Middle frontal gyrus (tissue), 1 donor: Measurements from ENCODE around the gene ANO6.
"Not testable (repeated sequence)": the region's sequence is repeated elsewhere in the genome, so short reads cannot be mapped to it uniquely, and the experiment has no call there.

Experiments used
- DNase-seq: peaks from one replicate; pipeline ENCODE4 v3.0.0-alpha.2; 2015; ENCODE audit warnings: low spot score; ENCODE audit errors: extremely low spot score

ANO6 gene

DNA sequence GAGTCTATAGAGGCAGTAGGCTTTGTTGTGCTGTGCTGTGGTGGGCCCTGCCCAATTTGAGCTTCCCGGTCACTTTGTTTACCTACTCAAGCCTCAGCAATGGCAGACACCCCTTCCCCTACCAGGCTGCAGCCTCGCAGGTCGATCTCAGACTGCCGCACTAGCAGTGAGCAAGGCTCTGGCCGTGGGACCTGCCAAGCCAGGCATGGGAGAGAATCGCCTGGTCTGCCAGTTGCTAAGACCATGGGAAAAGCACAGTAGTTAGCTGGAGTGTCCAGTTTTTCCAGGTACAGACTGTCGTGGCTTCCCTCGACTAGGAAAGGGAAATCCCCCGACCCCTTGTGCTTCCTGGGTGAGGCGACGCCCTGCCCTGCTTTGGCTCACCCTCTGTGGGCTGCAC, 26.3 kb downstream of the ANO6 start:
- DNase-seq, result no peak

- DNase-seq, result no peak
Observed at GRCh38 chr12:45243963-45244362, 28.1 kb downstream of the ANO6 start.

GRCh38 chr12:45244561-45245343, 28.9 kb downstream of the ANO6 start:
- no peak for DNase-seq

- DNase-seq, result no peak
Observed at GRCh38 chr12:45246236-45246635, 30.3 kb downstream of the ANO6 start.

DNA sequence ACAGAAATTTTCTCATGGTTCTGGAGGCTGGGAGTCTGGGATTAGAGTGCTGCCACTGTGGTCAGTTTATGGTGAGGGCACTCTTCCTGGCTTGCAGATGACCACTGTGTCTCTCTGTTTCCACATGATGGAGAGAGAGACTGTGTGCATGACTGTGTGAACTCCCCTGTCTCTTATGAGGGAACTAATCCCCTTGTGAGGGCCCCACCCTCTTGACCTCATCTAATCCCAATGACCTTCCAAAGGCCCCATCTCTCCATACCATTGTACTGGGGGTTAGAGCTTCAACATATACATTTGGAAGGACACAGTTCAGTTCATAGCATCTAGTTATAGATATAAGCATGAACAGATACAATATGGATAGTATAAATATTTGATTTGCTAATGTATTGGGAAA, 31.7 kb downstream of the ANO6 start:
- no peak for DNase-seq

DNA sequence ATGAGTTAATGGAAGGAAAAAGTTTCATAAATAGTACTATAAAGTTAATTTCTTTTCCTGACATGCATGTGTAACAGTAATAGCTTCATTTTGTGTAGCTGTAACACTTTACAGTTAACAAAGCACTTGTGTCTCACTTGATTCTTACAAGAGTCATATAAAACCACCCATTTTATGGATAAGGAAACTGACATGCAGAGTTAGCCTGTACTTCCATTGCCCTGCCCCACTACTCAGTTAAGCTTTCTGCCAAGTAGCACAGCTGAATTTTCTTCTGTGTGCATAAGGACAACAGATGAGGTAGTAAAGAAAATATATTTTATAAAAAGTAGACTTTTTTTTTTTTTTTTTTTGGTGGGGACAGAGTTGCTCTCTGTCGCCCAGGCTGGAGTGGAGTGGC, 32.2 kb downstream of the ANO6 start:
- DNase-seq, result no peak

DNA sequence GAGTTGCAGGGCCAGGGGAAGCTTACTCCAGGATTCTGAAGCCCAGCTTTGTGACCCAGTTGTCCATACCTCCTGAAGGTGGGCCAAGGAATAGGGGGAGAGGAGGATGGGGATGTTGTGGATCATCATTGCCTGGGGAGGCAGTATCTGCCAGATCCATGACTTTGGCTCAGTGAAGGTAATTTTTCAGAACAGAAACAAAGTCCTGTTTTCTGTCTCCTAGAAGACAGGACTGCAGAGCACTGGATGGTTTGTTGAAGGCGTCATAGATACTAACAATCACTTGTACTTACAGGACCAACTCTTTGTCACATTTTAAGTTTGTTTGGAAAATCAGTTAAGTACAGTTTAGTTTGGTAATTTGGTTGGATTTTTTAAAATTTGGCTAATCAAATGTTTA, 38.4 kb downstream of the ANO6 start:
- no peak for DNase-seq

DNA sequence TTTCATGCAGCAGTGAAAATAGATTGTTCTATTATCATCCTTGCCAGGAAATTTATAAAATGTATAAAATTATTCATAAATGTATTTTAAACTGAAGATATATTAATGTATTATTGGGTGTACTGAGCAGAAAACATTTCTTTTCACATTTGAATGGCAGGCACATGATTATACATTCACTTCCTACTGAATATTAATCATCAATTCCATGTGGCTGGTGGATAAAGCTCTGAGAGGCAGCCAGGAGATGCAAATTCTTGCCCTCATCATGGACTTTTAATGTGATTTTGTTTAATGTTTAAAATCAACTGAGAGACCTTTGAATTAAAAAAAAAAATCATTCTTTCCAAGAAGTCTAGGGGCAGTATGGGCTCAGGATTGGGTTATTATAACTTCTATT, 40.8 kb downstream of the ANO6 start:
- no peak for DNase-seq

DNA sequence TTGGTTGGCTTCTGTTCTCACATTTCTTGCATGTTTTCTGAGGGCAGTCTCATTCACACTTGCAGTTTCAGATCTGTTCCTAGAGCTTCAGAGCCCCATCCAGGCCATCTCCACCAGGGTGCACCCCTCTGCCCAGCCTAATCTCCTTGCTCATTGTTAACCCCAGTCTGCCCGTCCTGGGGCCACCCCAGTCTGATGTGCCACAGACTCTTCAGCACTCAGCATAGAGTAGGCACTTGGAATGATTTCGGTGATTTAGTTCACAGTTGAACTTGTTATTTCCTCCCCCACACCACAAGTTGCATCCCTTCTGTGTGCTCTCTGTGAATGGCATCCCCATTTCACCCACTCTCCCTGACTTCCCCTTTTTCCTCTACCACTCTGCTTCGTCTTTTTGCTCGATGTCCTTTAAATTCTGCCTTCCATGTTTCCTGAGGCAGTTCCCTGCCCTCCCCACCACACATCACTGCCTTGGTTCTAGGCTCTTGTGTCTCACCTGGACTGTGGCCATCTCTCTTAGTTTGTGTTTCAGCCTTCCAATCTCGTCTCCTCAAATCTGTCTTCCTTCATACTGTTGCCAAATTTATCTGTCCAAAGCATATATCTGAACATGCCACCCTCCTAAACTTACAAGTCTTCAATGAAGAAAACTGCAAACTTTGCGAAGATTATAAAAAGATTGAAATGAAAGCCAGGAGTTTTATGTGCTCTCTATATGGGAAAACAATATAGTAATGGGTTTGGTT, 41.5 kb downstream of the ANO6 start:
- DNase-seq, result no peak

- no peak for DNase-seq
Observed at GRCh38 chr12:45259675-45260074, 43.8 kb downstream of the ANO6 start.

DNA sequence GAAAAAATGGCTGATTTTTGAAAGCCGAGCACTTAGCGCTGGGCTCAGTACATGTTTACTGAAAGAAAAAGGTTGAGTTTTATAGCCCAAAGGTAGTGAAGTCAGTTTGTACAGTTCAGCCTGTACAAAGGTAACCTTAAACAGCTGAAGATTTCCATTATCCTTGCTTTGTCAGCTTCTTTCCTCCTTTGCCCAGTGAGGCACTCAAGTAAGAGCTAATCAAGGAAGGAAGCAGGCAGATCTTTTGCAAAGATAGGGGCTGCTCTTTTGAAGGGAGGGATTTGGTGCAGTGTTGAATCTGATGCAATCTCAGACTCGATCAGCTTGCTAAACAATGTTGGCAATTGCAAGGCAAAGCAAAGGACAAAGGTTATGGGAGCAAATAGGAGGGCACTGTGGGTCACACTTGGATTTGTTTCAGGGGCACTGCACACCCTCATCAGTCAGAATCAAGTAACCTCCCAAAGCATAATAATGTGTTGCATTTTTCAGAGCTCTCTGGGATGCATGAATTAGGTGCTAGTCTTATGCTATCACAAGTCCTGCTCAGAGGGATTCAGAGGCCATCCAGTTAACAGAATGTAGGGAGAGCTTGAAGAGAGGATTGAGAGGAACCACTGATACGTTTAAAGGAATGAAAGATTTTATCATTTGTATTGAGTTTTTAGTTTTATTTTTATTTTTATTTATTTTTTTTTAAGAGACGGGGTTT, 44.4 kb downstream of the ANO6 start:
- no peak for DNase-seq

- DNase-seq, result no peak
Observed at GRCh38 chr12:45260854-45261253, 45.0 kb downstream of the ANO6 start.

- DNase-seq, result not testable (repeated sequence)
Observed at GRCh38 chr12:45262185-45262584, 46.3 kb downstream of the ANO6 start.

GRCh38 chr12:45263587-45263986, 47.7 kb downstream of the ANO6 start:
- no peak for DNase-seq

DNA sequence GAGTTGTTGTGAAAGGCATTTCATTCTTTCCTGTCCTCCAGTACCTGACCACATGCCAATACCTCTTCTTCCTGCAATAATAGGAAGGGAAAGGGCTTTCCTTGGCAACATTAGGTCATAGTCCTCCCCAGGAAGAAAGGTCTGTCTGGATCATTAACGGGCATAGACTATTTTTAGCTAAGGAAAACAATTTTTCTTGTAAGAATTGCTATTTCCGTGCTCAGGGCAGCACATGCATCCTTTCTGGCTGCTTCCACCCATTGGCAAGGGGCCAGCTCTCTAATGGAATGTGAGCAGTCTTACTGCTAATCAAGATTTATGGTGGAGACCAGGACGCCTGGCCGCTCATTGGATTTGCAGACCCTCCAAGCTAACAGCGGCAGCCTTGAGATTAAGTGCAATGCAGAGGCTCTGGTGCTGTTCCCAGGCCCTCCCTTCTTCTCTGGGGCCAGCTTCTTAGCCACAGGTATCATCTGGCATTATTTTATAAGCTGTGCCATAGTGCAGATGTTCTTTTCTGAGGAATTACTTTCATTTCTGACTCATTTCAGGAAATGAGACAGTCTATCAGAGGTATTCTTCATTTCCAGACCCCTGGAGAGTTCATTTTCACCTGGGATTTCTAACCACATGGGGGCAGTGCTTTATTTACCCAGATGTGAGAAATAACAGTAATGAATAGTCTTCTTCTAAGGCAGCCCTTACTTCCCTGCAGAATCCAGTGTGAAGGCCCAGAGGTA, 52.9 kb downstream of the ANO6 start:
- DNase-seq, result no peak

GRCh38 chr12:45269412-45269751, 53.5 kb downstream of the ANO6 start:
- no peak for DNase-seq

GRCh38 chr12:45270951-45271350, 55.1 kb downstream of the ANO6 start:
- DNase-seq, result no peak

DNA sequence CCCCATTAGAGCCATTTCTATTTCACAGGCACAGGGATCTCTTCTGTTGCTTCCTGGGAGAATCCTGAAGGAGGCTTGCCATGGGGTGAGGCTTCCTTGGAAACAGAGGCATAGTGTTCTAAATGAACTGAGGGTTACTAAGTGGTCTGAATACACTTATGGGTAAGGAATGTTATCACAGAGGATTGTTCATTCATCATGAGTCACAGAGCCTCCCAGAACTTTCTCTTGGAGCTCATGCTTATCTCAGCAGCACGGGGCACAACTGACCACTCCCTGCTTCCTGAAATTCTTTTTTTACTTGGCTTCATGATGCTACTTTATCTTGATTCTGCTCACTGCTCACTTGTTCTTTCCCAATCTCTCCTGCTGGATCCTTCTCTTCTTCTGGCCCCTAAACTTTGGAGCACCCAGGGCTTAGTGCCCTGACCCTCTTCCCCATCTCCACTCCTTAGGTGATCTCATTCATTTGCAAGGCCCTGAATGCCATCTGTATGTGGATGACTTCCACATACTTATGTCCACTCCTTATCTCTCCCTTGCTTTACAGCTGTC, 57.9 kb downstream of the ANO6 start:
- no peak for DNase-seq

GRCh38 chr12:45276154-45276755, 60.4 kb downstream of the ANO6 start:
- no peak for DNase-seq

GRCh38 chr12:45278447-45278846, 62.6 kb downstream of the ANO6 start:
- no peak for DNase-seq
